Mammary epithelial cell (primary cell): ENCODE results near the gene RAC2.

Experiments used
- CTCF ChIP-seq, 2 donors: IDR thresholded peaks in 1 of 2; conservative IDR thresholded peaks in 1 of 2; 2 replicates each; pipeline ENCODE4 v1.5.1; 2011 to 2012; ENCODE audit warnings: inconsistent platforms in 2 of 2, low read length in 2 of 2, mild to moderate bottlenecking in 2 of 2, control low read depth in 1 of 2, low read depth in 1 of 2; ENCODE audit not compliant: insufficient read depth in 1 of 2; ENCODE audit errors: extremely low read depth in 1 of 2
- EZH2 ChIP-seq: IDR thresholded peaks from 2 replicates; pipeline ENCODE4 v1.6.1; 2012; ENCODE audit warnings: low read length, inconsistent platforms, borderline replicate concordance

- TF ChIP-seq CTCF (conservative IDR thresholded peaks at IDR 0.05 in 1 of 2, IDR thresholded peaks at IDR 0.05 in 1 of 2; ENCODE audit: extremely low read depth in 1 of 2, insufficient read depth in 1 of 2, low read depth in 1 of 2, low read length in 2 of 2): no peak
- TF ChIP-seq EZH2: no peak
These were observed 1.6 kb downstream of the RAC2 start for GRCh38 chr22:37242395-37242918.
